ENCODE data around the gene REG4. TPM values are rescaled to one million over a fixed set of nuclear protein-coding genes. Genes with fewer than 3 reads are reported as not detected.

Gene REG4
- total and polyA plus RNA-seq, 2 donors (not counting 3 experiments of a cell fraction or from before 2014, with no cell fraction given) = not detected

- ChIA-PET CTCF (interaction anchor here (1.0 to 3.0 kb wide), 2 partner anchors 16 to 68 kb away, joined by 3 to 12 read pairs; no protein-coding TSS in a partner anchor), POLR2A (no interaction called here)
- DNase-seq (ENCODE audit: low read depth, low spot score) = no peak
- H3K27me3 ChIP-seq (ENCODE audit: control insufficient read depth in 2 of 2, insufficient read depth in 2 of 2, low read length in 2 of 2) = peaks cover 24 to 44% of the 10 kb centered on the region in 2 experiments
- no TSS peak for BruUV-seq (replicated peaks)
- no peaks in the 10 kb centered on the region for H3K4me1 ChIP-seq (ENCODE audit: control insufficient read depth, extremely low read depth, insufficient read depth, low read length)
- no peak overlapping the region for H2AFZ ChIP-seq (ENCODE audit: low read depth, low read length)
- no peak overlapping the region for H3K4me2 ChIP-seq (ENCODE audit: insufficient read depth, low read length)
- H3K9ac ChIP-seq (replicated peaks; ENCODE audit: extremely low read depth, insufficient read depth, low read length) = no peak overlapping the region
- intact Hi-C loops (cut with micrococcal nuclease) (no loop called here), dilution Hi-C loops (cut with MboI; ENCODE audit: extremely low pct_ligation_motif_present, low sequenced_read_pairs) (no loop called here)
- FAIRE-seq = no peak
- no peaks in the 10 kb centered on the region for H4K20me1 ChIP-seq (replicated peaks; ENCODE audit: control insufficient read depth, extremely low read depth, insufficient read depth, low read length)
- H3K36me3 ChIP-seq (ENCODE audit: control insufficient read depth in 2 of 2, extremely low read depth in 1 of 2, insufficient read depth in 2 of 2, low read length in 2 of 2) = no peaks in the 10 kb centered on the region
- H3K79me2 ChIP-seq (ENCODE audit: control insufficient read depth, insufficient read depth, low read length) = no peaks in the 10 kb centered on the region
- no peak for TF ChIP-seq FOS (IDR thresholded peaks at IDR 0.05; ENCODE audit: borderline replicate concordance, insufficient read depth, low read length)
- TF ChIP-seq CTCF (IDR thresholded peaks at IDR 0.05; ENCODE audit: extremely low read depth in 1 of 2, insufficient read depth in 1 of 2, low read depth in 1 of 2, low read length in 2 of 2) = no peak
- TF ChIP-seq EZH2 (IDR thresholded peaks at IDR 0.05; ENCODE audit: borderline replicate concordance, low read depth, low read length, severe bottlenecking) = no peak
- no peak for TF ChIP-seq POLR2AphosphoS5 (IDR thresholded peaks at IDR 0.05; ENCODE audit: insufficient read depth, low read depth, low read length)
- no peak for TF ChIP-seq GATA2 (IDR thresholded peaks at IDR 0.05; ENCODE audit: insufficient read depth, insufficient read length, low read depth, low read length)
- TF ChIP-seq POLR2A (IDR thresholded peaks at IDR 0.05; ENCODE audit: low read depth, low read length) = no peak
- no peak for TF ChIP-seq MAX (IDR thresholded peaks at IDR 0.05; ENCODE audit: insufficient read depth, insufficient read length)
- no peak for TF ChIP-seq MYC (IDR thresholded peaks at IDR 0.05; ENCODE audit: low read depth, low read length)
- no peak overlapping the region for H3K27ac ChIP-seq (ENCODE audit: insufficient read depth, low read depth, low read length)
- H3K4me3 ChIP-seq (replicated peaks in 1 of 3; ENCODE audit: insufficient read depth in 1 of 3, low read depth in 1 of 3, low read length in 3 of 3) = no peak overlapping the region
- H3K9me3 ChIP-seq (replicated peaks; ENCODE audit: control insufficient read depth, insufficient read depth, low read length) = no peaks in the 10 kb centered on the region
- no peaks in the 10 kb centered on the region for H3K9me1 ChIP-seq (replicated peaks; ENCODE audit: control insufficient read depth, extremely low read depth, insufficient read depth, low read length)
Observed at GRCh38 chr1:119811985-119812557, 811 bp upstream of the REG4 start.
